HCT116 (cell line): ENCODE data around the gene ATXN7L1.

ENCODE experiments used
- CEBPB ChIP-seq: IDR thresholded peaks from 2 replicates; pipeline ENCODE4 v1.6.1; 2012; ENCODE audit warnings: low read depth
- CTCF ChIP-seq, 3 experiments: fragments of 200-600 bp in 1 of 3; sonication (generic) in 1 of 3; IDR thresholded peaks in 2 of 3; conservative IDR thresholded peaks in 1 of 3; 2 replicates each; pipeline ENCODE4 v1.5.1; 2012 to 2017; ENCODE audit warnings: low read depth in 2 of 3, low read length in 2 of 3, antibody characterized with exemption in 1 of 3, borderline replicate concordance in 1 of 3, control low read depth in 1 of 3, mild to moderate bottlenecking in 1 of 3, mixed read lengths in 1 of 3, mixed run types in 1 of 3, moderate library complexity in 1 of 3; ENCODE audit not compliant: insufficient read depth in 1 of 3
- EZH2 ChIP-seq: fragments of 200-600 bp; sonication (generic); IDR thresholded peaks from 2 replicates; pipeline ENCODE4 v1.6.1; 2017; ENCODE audit warnings: antibody characterized with exemption, mixed run types
- FOSL1 ChIP-seq: IDR thresholded peaks from 2 replicates; pipeline ENCODE4 v1.6.1; 2012; ENCODE audit warnings: low read depth
- JUND ChIP-seq: IDR thresholded peaks from 2 replicates; pipeline ENCODE4 v1.6.1; 2012
- MAX ChIP-seq: IDR thresholded peaks from 2 replicates; pipeline ENCODE4 v1.6.1; 2012
- POLR2A ChIP-seq: IDR thresholded peaks from 2 replicates; pipeline ENCODE4 v1.7.0; 2011; ENCODE audit warnings: borderline replicate concordance; ENCODE audit not compliant: insufficient read depth, insufficient read length; ENCODE audit errors: extremely low read depth
- POLR2AphosphoS5 ChIP-seq: IDR thresholded peaks from 2 replicates; pipeline ENCODE4 v1.6.1; 2011; ENCODE audit warnings: mild to moderate bottlenecking, low read depth, low read length, moderate library complexity
- SP1 ChIP-seq: IDR thresholded peaks from 2 replicates; pipeline ENCODE4 v1.6.1; 2012; ENCODE audit warnings: low read depth
- ZBTB33 ChIP-seq: IDR thresholded peaks from 2 replicates; pipeline ENCODE4 v1.6.1; 2011; ENCODE audit warnings: mild to moderate bottlenecking, low read length, moderate library complexity; ENCODE audit not compliant: insufficient replicate concordance; ENCODE audit errors: extremely low read depth
- ZFX ChIP-seq: fragments of 450-650 bp; IDR thresholded peaks from 2 replicates; pipeline ENCODE4 v1.6.1; 2017
- ZNF274 ChIP-seq: fragments of 200-500 bp; sonication (Bioruptor generic); IDR thresholded peaks from 2 replicates; pipeline ENCODE4 v1.6.1; 2014; ENCODE audit warnings: mild to moderate bottlenecking, low read depth, low read length, inconsistent platforms

GRCh38 chr7:105909742-105910141 lies 33.3 kb upstream of the ATXN7L1 start:
- no peak for TF ChIP-seq CTCF (IDR thresholded peaks at IDR 0.05 in 2 of 3, conservative IDR thresholded peaks at IDR 0.05 in 1 of 3; ENCODE audit: borderline replicate concordance in 1 of 3, insufficient read depth in 1 of 3, low read depth in 2 of 3, low read length in 2 of 3)
- no peak for TF ChIP-seq POLR2A
- no peak for TF ChIP-seq ZBTB33
- TF ChIP-seq FOSL1: no peak
- TF ChIP-seq EZH2: no peak
- TF ChIP-seq ZNF274: no peak
- TF ChIP-seq CEBPB: no peak
- TF ChIP-seq SP1: no peak
- no peak for TF ChIP-seq MAX
- TF ChIP-seq POLR2AphosphoS5: no peak
- no peak for TF ChIP-seq JUND
- TF ChIP-seq ZFX: no peak
